Keratinocyte (primary cell): ENCODE data around the gene CTDSP2.

Experiments
- EZH2 ChIP-seq: IDR thresholded peaks from one replicate; pipeline ENCODE4 v1.6.1; 2012; ENCODE audit warnings: inconsistent platforms, mild to moderate bottlenecking, low read length, moderate library complexity
- TF ChIP-seq, protein P1 (sequence below), 3 experiments: IDR thresholded peaks in 1 of 3; conservative IDR thresholded peaks in 1 of 3; optimal IDR thresholded peaks in 1 of 3; 2 replicates in 2 of 3; 3 replicates in 1 of 3; pipeline versions ENCODE3 to v1.5.1; 2011; ENCODE audit warnings: low read length in 3 of 3, mild to moderate bottlenecking in 3 of 3, moderate library complexity in 2 of 3, control low read depth in 1 of 3, inconsistent platforms in 1 of 3; ENCODE audit not compliant: insufficient read depth in 2 of 3; ENCODE audit errors: extremely low read depth in 1 of 3

GRCh38 chr12:57869927-57870318 is 23.4 kb upstream of the CTDSP2 start:
- TF ChIP-seq, protein P1, sequence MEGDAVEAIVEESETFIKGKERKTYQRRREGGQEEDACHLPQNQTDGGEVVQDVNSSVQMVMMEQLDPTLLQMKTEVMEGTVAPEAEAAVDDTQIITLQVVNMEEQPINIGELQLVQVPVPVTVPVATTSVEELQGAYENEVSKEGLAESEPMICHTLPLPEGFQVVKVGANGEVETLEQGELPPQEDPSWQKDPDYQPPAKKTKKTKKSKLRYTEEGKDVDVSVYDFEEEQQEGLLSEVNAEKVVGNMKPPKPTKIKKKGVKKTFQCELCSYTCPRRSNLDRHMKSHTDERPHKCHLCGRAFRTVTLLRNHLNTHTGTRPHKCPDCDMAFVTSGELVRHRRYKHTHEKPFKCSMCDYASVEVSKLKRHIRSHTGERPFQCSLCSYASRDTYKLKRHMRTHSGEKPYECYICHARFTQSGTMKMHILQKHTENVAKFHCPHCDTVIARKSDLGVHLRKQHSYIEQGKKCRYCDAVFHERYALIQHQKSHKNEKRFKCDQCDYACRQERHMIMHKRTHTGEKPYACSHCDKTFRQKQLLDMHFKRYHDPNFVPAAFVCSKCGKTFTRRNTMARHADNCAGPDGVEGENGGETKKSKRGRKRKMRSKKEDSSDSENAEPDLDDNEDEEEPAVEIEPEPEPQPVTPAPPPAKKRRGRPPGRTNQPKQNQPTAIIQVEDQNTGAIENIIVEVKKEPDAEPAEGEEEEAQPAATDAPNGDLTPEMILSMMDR (optimal IDR thresholded peaks at IDR 0.05 in 1 of 3, IDR thresholded peaks at IDR 0.05 in 1 of 3, conservative IDR thresholded peaks at IDR 0.05 in 1 of 3; ENCODE audit: extremely low read depth in 1 of 3, insufficient read depth in 2 of 3, low read length in 3 of 3) = no peak
- TF ChIP-seq EZH2 = no peak
